Measurements from ENCODE around the gene IFNA14. TPM values are rescaled to one million over a fixed set of nuclear protein-coding genes. Genes with fewer than 3 reads are reported as not detected.
"Not testable (repeated sequence)": the region's sequence is repeated elsewhere in the genome, so short reads cannot be mapped to it uniquely, and the experiment has no call there.

Gene IFNA14
- total RNA-seq, 1 donor from 2014 or later = not detected

DNA sequence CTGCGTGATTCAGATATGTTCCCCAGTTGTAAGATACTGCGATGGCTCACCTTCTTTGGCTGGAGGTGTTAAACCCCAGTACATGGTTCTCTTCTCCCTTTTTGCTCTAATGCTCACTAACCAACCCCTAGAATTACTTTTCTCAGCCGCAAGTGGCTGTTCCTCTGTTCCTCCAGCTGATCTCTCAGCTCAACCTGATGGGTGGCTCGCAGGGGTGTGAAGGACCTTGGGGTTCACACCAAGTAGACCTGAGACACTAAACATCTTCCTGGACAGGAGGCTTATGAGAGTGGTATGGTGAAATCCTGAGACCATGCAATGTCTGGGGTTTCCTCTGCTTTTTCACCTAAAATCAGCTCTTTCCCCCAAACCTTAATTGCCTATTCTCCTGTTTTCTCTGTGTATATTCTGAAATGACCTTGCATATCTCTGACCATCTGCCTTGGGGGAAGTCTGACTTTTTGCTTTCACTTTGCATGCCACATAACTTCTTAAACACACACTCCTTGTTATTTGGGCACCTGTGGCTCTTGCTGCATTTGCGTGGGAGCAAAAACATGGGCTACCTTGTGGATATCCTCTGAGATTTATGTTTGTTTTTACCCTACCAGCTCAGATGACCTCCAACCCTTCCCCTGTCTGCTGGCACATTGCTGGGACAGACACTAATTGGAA is 15.9 kb upstream of the IFNA14 start:
- Mint-ChIP-seq H3K36me3 (ENCODE audit: low read depth, unreplicated experiment) (no peaks in the 10 kb centered on the region), H3K4me3 (ENCODE audit: unreplicated experiment) (no peak overlapping the region), H3K9me3 (ENCODE audit: unreplicated experiment) (no peaks in the 10 kb centered on the region), H3K27ac (ENCODE audit: unreplicated experiment) (no peak overlapping the region), H3K27me3 (ENCODE audit: unreplicated experiment) (no peaks in the 10 kb centered on the region), H3K4me1 (ENCODE audit: unreplicated experiment) (peaks cover 3% of the 10 kb centered on the region)
- no peak for DNase-seq (ENCODE audit: low spot score)
- TF ChIP-seq CTCF (IDR thresholded peaks at IDR 0.05; ENCODE audit: unreplicated experiment) = no peak

DNA sequence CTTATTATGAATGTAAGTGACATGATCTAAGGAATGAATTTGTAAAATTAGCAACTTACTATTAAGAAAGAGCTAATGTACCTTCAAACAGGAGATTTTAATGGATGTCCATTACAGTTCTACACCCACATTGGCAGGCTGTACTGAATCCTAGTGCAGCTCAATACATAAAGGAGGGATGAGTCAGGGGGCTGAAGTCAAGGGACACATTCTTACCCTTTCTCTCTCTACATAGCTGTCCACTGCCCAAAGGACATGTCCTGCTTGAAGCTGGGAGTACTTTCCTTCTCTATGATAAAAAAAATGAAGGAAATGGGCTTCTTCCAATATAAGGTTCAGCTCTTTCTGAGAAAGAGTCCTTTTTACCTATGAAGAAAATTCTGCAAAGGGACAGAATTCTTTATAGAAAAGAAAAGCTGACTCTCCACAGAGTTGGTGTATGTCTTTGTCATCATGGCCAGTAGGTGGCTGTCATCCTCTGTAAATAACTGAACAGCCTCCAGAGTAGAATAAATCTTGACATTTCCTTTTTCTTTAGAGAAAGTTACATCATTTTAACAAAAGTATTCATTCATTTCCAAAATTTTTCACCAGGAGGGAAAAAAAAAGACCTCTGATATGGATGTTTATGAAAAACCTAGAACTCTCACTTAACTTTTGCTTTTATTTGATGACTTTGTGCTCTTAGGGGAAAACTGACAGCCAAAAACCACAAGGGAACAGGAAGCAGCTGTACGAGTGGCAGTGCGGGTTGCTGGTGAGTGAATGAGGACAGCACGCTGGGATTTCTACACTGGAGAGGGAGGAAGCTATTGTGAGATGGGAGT is 13.1 kb upstream of the IFNA14 start:
- Mint-ChIP-seq H3K27me3 (ENCODE audit: unreplicated experiment) (no peaks in the 10 kb centered on the region), H3K27ac (ENCODE audit: unreplicated experiment) (peak overlapping the region; percentile 38), H3K36me3 (ENCODE audit: low read depth, unreplicated experiment) (no peaks in the 10 kb centered on the region), H3K9me3 (ENCODE audit: unreplicated experiment) (no peaks in the 10 kb centered on the region), H3K4me3 (ENCODE audit: unreplicated experiment) (no peak overlapping the region), H3K4me1 (ENCODE audit: unreplicated experiment) (peaks cover 3% of the 10 kb centered on the region)
- peak; percentile 50 for DNase-seq (ENCODE audit: low spot score)
- peak; percentile 67 for TF ChIP-seq CTCF (IDR thresholded peaks at IDR 0.05; ENCODE audit: unreplicated experiment)

- no peak for DNase-seq (ENCODE audit: low spot score)
- no peaks in the 10 kb centered on the region for H3K36me3 Mint-ChIP-seq (ENCODE audit: low read depth, unreplicated experiment)
- no peak overlapping the region for H3K4me3 Mint-ChIP-seq (ENCODE audit: unreplicated experiment)
- peaks cover 3% of the 10 kb centered on the region for H3K4me1 Mint-ChIP-seq (ENCODE audit: unreplicated experiment)
- TF ChIP-seq CTCF (IDR thresholded peaks at IDR 0.05; ENCODE audit: unreplicated experiment) = no peak
- no peaks in the 10 kb centered on the region for H3K27me3 Mint-ChIP-seq (ENCODE audit: unreplicated experiment)
- H3K27ac Mint-ChIP-seq (ENCODE audit: unreplicated experiment) = no peak overlapping the region
- H3K9me3 Mint-ChIP-seq (ENCODE audit: unreplicated experiment) = no peaks in the 10 kb centered on the region
Observed at GRCh38 chr9:21251638-21252037, 11.8 kb upstream of the IFNA14 start.

- no peaks in the 10 kb centered on the region for H3K27me3 Mint-ChIP-seq (ENCODE audit: unreplicated experiment)
- H3K9me3 Mint-ChIP-seq (ENCODE audit: unreplicated experiment) = no peaks in the 10 kb centered on the region
- peaks cover 3% of the 10 kb centered on the region for H3K4me1 Mint-ChIP-seq (ENCODE audit: unreplicated experiment)
- H3K36me3 Mint-ChIP-seq (ENCODE audit: low read depth, unreplicated experiment) = no peaks in the 10 kb centered on the region
- no peak for TF ChIP-seq CTCF (IDR thresholded peaks at IDR 0.05; ENCODE audit: unreplicated experiment)
- H3K27ac Mint-ChIP-seq (ENCODE audit: unreplicated experiment) = no peak overlapping the region
- no peak for DNase-seq (ENCODE audit: low spot score)
- H3K4me3 Mint-ChIP-seq (ENCODE audit: unreplicated experiment) = no peak overlapping the region
Observed at GRCh38 chr9:21251190-21251589, 11.4 kb upstream of the IFNA14 start.

DNA sequence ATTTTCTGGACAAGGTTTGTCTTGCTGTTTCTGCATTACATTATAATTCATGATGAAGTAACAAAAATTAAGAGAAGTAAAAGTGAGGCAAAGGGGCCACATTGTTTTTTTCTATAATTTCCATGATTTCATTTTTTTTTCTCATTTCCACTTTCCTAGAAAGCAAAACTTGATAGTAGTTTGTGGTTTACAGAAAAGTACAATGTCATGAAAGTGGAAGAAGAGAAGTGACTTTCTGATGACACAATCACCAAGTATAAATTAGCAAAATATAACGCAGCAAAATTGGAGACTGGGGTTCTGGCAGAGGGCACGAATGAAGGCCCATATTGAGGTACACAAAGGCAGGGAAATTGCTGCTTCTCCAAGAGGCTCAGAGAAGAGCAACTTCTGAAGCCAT is 5.0 kb upstream of the IFNA14 start:
- Mint-ChIP-seq H3K4me3 (ENCODE audit: unreplicated experiment) (no peak overlapping the region), H3K36me3 (ENCODE audit: low read depth, unreplicated experiment) (no peaks in the 10 kb centered on the region), H3K9me3 (ENCODE audit: unreplicated experiment) (no peaks in the 10 kb centered on the region), H3K4me1 (ENCODE audit: unreplicated experiment) (no peaks in the 10 kb centered on the region), H3K27ac (ENCODE audit: unreplicated experiment) (no peak overlapping the region), H3K27me3 (ENCODE audit: unreplicated experiment) (no peaks in the 10 kb centered on the region)
- no peak for TF ChIP-seq CTCF (IDR thresholded peaks at IDR 0.05; ENCODE audit: unreplicated experiment)
- DNase-seq (ENCODE audit: low spot score) = no peak

GRCh38 chr9:21236360-21236714 is 3.5 kb downstream of the IFNA14 start:
- not testable (repeated sequence) for DNase-seq (ENCODE audit: low spot score); H3K9me3 Mint-ChIP-seq (ENCODE audit: unreplicated experiment); H3K4me1 Mint-ChIP-seq (ENCODE audit: unreplicated experiment); H3K27ac Mint-ChIP-seq (ENCODE audit: unreplicated experiment); H3K4me3 Mint-ChIP-seq (ENCODE audit: unreplicated experiment); H3K36me3 Mint-ChIP-seq (ENCODE audit: low read depth, unreplicated experiment); H3K27me3 Mint-ChIP-seq (ENCODE audit: unreplicated experiment)
